Neural cell (in vitro differentiated cells): Measurements from ENCODE around the gene ROR1. TPM values are rescaled to one million over a fixed set of nuclear protein-coding genes. Genes with fewer than 3 reads are reported as not detected.

Experiments
- H2AFZ ChIP-seq: fragments of 200-600, 300-800 bp; sonication (generic), shearing (Covaris generic); 2 replicates; pipeline ENCODE4 v1.6.0; 2014; ENCODE audit warnings: low read depth, mild to moderate bottlenecking, antibody characterized with exemption, low read length, moderate library complexity
- H3F3A ChIP-seq: fragments of 200-600 bp; shearing (Covaris generic); 2 replicates; pipeline ENCODE4 v1.6.1; 2016; ENCODE audit warnings: mild to moderate bottlenecking, moderate library complexity, mixed read lengths, antibody characterized with exemption, low read length; ENCODE audit not compliant: insufficient read depth, poor library complexity, severe bottlenecking
- H3K27ac ChIP-seq: fragments of 200-600, 300-800 bp; sonication (generic), shearing (Covaris generic); 2 replicates; pipeline ENCODE4 v1.5.1; 2014; ENCODE audit warnings: mild to moderate bottlenecking, low read length, moderate library complexity
- H3K27me3 ChIP-seq: fragments of 300-800, 200-600 bp; sonication (generic), shearing (Covaris generic); 2 replicates; pipeline ENCODE4 v1.6.0; 2014; ENCODE audit warnings: mild to moderate bottlenecking, low read depth, low read length, moderate library complexity; ENCODE audit not compliant: insufficient read depth
- H3K36me3 ChIP-seq: fragments of 300-800, 200-600 bp; sonication (generic), shearing (Covaris generic); 2 replicates; pipeline ENCODE4 v1.5.1; 2014; ENCODE audit warnings: mild to moderate bottlenecking, antibody characterized with exemption, low read length, moderate library complexity; ENCODE audit not compliant: insufficient read depth
- H3K4me2 ChIP-seq: fragments of 300-800, 200-600 bp; sonication (generic), shearing (Covaris generic); 2 replicates; pipeline ENCODE4 v1.6.0; 2014; ENCODE audit warnings: mild to moderate bottlenecking, low read length
- H3K4me3 ChIP-seq: fragments of 300-800, 200-600 bp; sonication (generic), shearing (Covaris generic); 2 replicates; pipeline ENCODE4 v1.5.1; 2014; ENCODE audit warnings: mild to moderate bottlenecking, low read length, moderate library complexity
- H3K79me2 ChIP-seq: fragments of 200-600 bp; shearing (Covaris generic); replicated peaks from 2 replicates; pipeline ENCODE4 v1.6.0; 2014; ENCODE audit warnings: mild to moderate bottlenecking, low read length, moderate library complexity; ENCODE audit not compliant: insufficient read depth
- H3K9ac ChIP-seq: fragments of 300-800, 200-600 bp; sonication (generic), shearing (Covaris generic); 2 replicates; pipeline ENCODE4 v1.6.1; 2016; ENCODE audit warnings: mild to moderate bottlenecking, low read length, mixed read lengths
- H3K9me2 ChIP-seq: fragments of 200-600 bp; shearing (Covaris generic); 2 replicates; pipeline ENCODE4 v1.6.1; 2016; ENCODE audit warnings: mild to moderate bottlenecking, low read length, mixed read lengths; ENCODE audit not compliant: insufficient read depth
- H3K9me3 ChIP-seq: fragments of 200-600, 300-800 bp; sonication (generic), shearing (Covaris generic); 2 replicates; pipeline ENCODE4 v1.6.1; 2016; ENCODE audit warnings: mild to moderate bottlenecking, mixed run types, low read length, moderate library complexity, mixed read lengths
- H4K20me1 ChIP-seq: fragments of 200-600 bp; shearing (Covaris generic); 2 replicates; pipeline ENCODE4 v1.6.1; 2016; ENCODE audit warnings: mild to moderate bottlenecking, mixed run types; ENCODE audit not compliant: insufficient read depth
- CTCF ChIP-seq: fragments of 450-650 bp; IDR thresholded peaks from 2 replicates; pipeline ENCODE4 v1.5.1; 2014; ENCODE audit warnings: antibody characterized with exemption, mild to moderate bottlenecking, moderate library complexity; ENCODE audit not compliant: poor library complexity, severe bottlenecking
- EP300 ChIP-seq: fragments of 450-650 bp; conservative IDR thresholded peaks from 2 replicates; pipeline ENCODE4 v1.6.1; 2014; ENCODE audit warnings: antibody characterized with exemption, mild to moderate bottlenecking, moderate library complexity; ENCODE audit not compliant: poor library complexity, severe bottlenecking
- EZH2 ChIP-seq: fragments of 200-600, 300-800 bp; shearing (Covaris generic), sonication (generic); IDR thresholded peaks from 2 replicates; pipeline ENCODE4 v1.6.1; 2014; ENCODE audit warnings: antibody characterized with exemption, low read length, borderline replicate concordance, mild to moderate bottlenecking; ENCODE audit not compliant: insufficient read depth, poor library complexity, severe bottlenecking
- MXI1 ChIP-seq: fragments of 450-650 bp; conservative IDR thresholded peaks from 2 replicates; pipeline ENCODE4 v1.6.1; 2014; ENCODE audit warnings: antibody characterized with exemption, mild to moderate bottlenecking; ENCODE audit not compliant: poor library complexity, severe bottlenecking
- POLR2AphosphoS5 ChIP-seq: IDR thresholded peaks from 2 replicates; pipeline ENCODE4 v1.6.1; 2012
- RAD21 ChIP-seq: fragments of 450-650 bp; conservative IDR thresholded peaks from 2 replicates; pipeline ENCODE4 v1.6.1; 2014; ENCODE audit warnings: antibody characterized with exemption, mild to moderate bottlenecking, moderate library complexity
- REST ChIP-seq: IDR thresholded peaks from 2 replicates; pipeline ENCODE4 v1.6.1; 2012; ENCODE audit warnings: borderline replicate concordance
- SMC3 ChIP-seq: fragments of 450-650 bp; conservative IDR thresholded peaks from 2 replicates; pipeline ENCODE4 v1.6.1; 2014; ENCODE audit warnings: antibody characterized with exemption, mild to moderate bottlenecking, moderate library complexity; ENCODE audit not compliant: poor library complexity
- TAF1 ChIP-seq: IDR thresholded peaks from 2 replicates; pipeline ENCODE4 v1.6.1; 2012; ENCODE audit warnings: low read depth
- polyA plus RNA-seq: library from polyadenylated mRNA; depleted of rRNA; stranded (reverse); fragments of >200 nt; gene quantifications from 2 replicates; pipeline ENCODE4 v1.2.3, GENCODE V29; 2014

Gene ROR1
- polyA plus RNA-seq, 1 donor from 2014 or later: 0.27 TPM

GRCh38 chr1:63849149-63849548 is 75.3 kb downstream of the ROR1 start:
- H3K9me2 ChIP-seq: no peaks in the 10 kb centered on the region
- no peaks in the 10 kb centered on the region for H3F3A ChIP-seq
- H3K27ac ChIP-seq: no peak overlapping the region
- no peak overlapping the region for H3K9ac ChIP-seq
- no peaks in the 10 kb centered on the region for H4K20me1 ChIP-seq
- no peak overlapping the region for H3K4me2 ChIP-seq
- no peaks in the 10 kb centered on the region for H3K9me3 ChIP-seq
- H3K79me2 ChIP-seq: no peaks in the 10 kb centered on the region
- no peak overlapping the region for H2AFZ ChIP-seq
- TF ChIP-seq MXI1 (no peak), SMC3 (no peak)
- no peak overlapping the region for H3K4me3 ChIP-seq
- H3K27me3 ChIP-seq: no peaks in the 10 kb centered on the region
- H3K36me3 ChIP-seq: no peaks in the 10 kb centered on the region

GRCh38 chr1:63854091-63854490 is 80.3 kb downstream of the ROR1 start:
- Histone ChIP-seq H3K36me3 (no peaks in the 10 kb centered on the region), H3F3A (no peaks in the 10 kb centered on the region), H3K4me2 (no peak overlapping the region), H3K4me3 (no peak overlapping the region), H3K27ac (no peak overlapping the region), H2AFZ (no peak overlapping the region), H3K9ac (no peak overlapping the region), H3K9me2 (no peaks in the 10 kb centered on the region), H3K9me3 (no peaks in the 10 kb centered on the region), H3K27me3 (no peaks in the 10 kb centered on the region), H4K20me1 (no peaks in the 10 kb centered on the region), H3K79me2 (no peaks in the 10 kb centered on the region)
- TF ChIP-seq RAD21 (no peak), EP300 (no peak)

- TF ChIP-seq MXI1: no peak
- no peak for TF ChIP-seq REST
- no peak for TF ChIP-seq POLR2AphosphoS5
- H4K20me1 ChIP-seq: no peaks in the 10 kb centered on the region
- H3K4me3 ChIP-seq: no peak overlapping the region
- H3K9me3 ChIP-seq: no peaks in the 10 kb centered on the region
- no peak overlapping the region for H3K9ac ChIP-seq
- H2AFZ ChIP-seq: no peak overlapping the region
- H3K9me2 ChIP-seq: no peaks in the 10 kb centered on the region
- H3K79me2 ChIP-seq: no peaks in the 10 kb centered on the region
- no peak overlapping the region for H3K27ac ChIP-seq
- no peaks in the 10 kb centered on the region for H3K36me3 ChIP-seq
- no peaks in the 10 kb centered on the region for H3K27me3 ChIP-seq
- no peaks in the 10 kb centered on the region for H3F3A ChIP-seq
- no peak overlapping the region for H3K4me2 ChIP-seq
These were observed 82.1 kb downstream of the ROR1 start for GRCh38 chr1:63855942-63856341.

- Histone ChIP-seq H3K36me3 (no peaks in the 10 kb centered on the region), H3F3A (no peaks in the 10 kb centered on the region), H2AFZ (no peak overlapping the region), H3K79me2 (no peaks in the 10 kb centered on the region), H3K9me2 (no peaks in the 10 kb centered on the region), H3K27me3 (no peaks in the 10 kb centered on the region), H3K4me2 (no peak overlapping the region), H3K9ac (no peak overlapping the region), H3K9me3 (no peaks in the 10 kb centered on the region), H3K27ac (no peak overlapping the region), H3K4me3 (no peak overlapping the region), H4K20me1 (no peaks in the 10 kb centered on the region)
- no peak for TF ChIP-seq CTCF
- TF ChIP-seq MXI1: no peak
- TF ChIP-seq EZH2: no peak
- no peak for TF ChIP-seq RAD21
- TF ChIP-seq EP300: no peak
- TF ChIP-seq POLR2AphosphoS5: no peak
- TF ChIP-seq TAF1: no peak
- no peak for TF ChIP-seq REST
- no peak for TF ChIP-seq SMC3
These were observed 83.1 kb downstream of the ROR1 start for GRCh38 chr1:63856924-63857323.
